Karpas-422 (cell line): ENCODE measurements around the gene MNAT1. TPM values are rescaled to one million over a fixed set of nuclear protein-coding genes. Genes with fewer than 3 reads are reported as not detected.
"Not testable (repeated sequence)": the region's sequence is repeated elsewhere in the genome, so short reads cannot be mapped to it uniquely, and the experiment has no call there.

ENCODE experiments used
- DNase-seq: peaks from one replicate; pipeline ENCODE4 v3.0.0-alpha.2; 2015
- H2AFZ ChIP-seq: fragments of 200-600 bp; sonication (generic); 2 replicates; pipeline ENCODE4 v1.6.1; 2014; ENCODE audit warnings: antibody characterized with exemption, low read length, mixed read lengths
- H3K27ac ChIP-seq: fragments of 200-600 bp; sonication (generic); 2 replicates; pipeline ENCODE4 v1.5.1; 2014; ENCODE audit warnings: mild to moderate bottlenecking, low read length, moderate library complexity
- H3K27me3 ChIP-seq: fragments of 200-600 bp; sonication (generic); 2 replicates; pipeline ENCODE4 v1.6.1; 2014; ENCODE audit warnings: low read length, mixed read lengths
- H3K36me3 ChIP-seq: fragments of 200-600 bp; sonication (generic); 2 replicates; pipeline ENCODE4 v1.6.1; 2014; ENCODE audit warnings: low read length, mixed read lengths; ENCODE audit not compliant: insufficient read depth
- H3K4me1 ChIP-seq: fragments of 200-600 bp; sonication (generic); 2 replicates; pipeline ENCODE4 v1.6.1; 2014; ENCODE audit warnings: mild to moderate bottlenecking, low read length, mixed read lengths
- H3K4me2 ChIP-seq: fragments of 200-600 bp; sonication (generic); 2 replicates; pipeline ENCODE4 v1.6.1; 2014; ENCODE audit warnings: low read length, low read depth, mild to moderate bottlenecking; ENCODE audit not compliant: poor library complexity, severe bottlenecking
- H3K4me3 ChIP-seq: fragments of 200-600 bp; sonication (generic); 2 replicates; pipeline ENCODE4 v1.5.1; 2014; ENCODE audit warnings: mild to moderate bottlenecking, antibody characterized with exemption, low read length, mixed read lengths
- H3K79me2 ChIP-seq: fragments of 200-600 bp; sonication (generic); 2 replicates; pipeline ENCODE4 v1.6.1; 2014; ENCODE audit warnings: mild to moderate bottlenecking, low read length, mixed read lengths
- H3K9ac ChIP-seq: fragments of 200-600 bp; sonication (generic); 2 replicates; pipeline ENCODE4 v1.6.0; 2014; ENCODE audit warnings: low read length
- H3K9me2 ChIP-seq: fragments of 200-600 bp; sonication (generic), shearing (Covaris generic); replicated peaks from 2 replicates; pipeline ENCODE4 v1.6.0; 2014; ENCODE audit warnings: mild to moderate bottlenecking, low read length, moderate library complexity; ENCODE audit not compliant: insufficient read depth
- H3K9me3 ChIP-seq: fragments of 300-700, 200-600 bp; sonication (generic); 2 replicates; pipeline ENCODE4 v1.6.1; 2014; ENCODE audit warnings: low read length, mixed read lengths
- H4K20me1 ChIP-seq: fragments of 200-600 bp; sonication (generic); 2 replicates; pipeline ENCODE4 v1.6.1; 2014; ENCODE audit warnings: mild to moderate bottlenecking, antibody characterized with exemption, low read length, low read depth; ENCODE audit not compliant: insufficient read depth
- total RNA-seq: library from RNA; depleted of rRNA; stranded (reverse); fragments of >200 nt; shearing (Covaris generic); gene quantifications from 2 replicates; pipeline ENCODE4 v1.2.3, GENCODE V29; 2014; ENCODE audit warnings: low replicate concordance

MNAT1 gene
- total RNA-seq, 1 experiment from 2014 or later, result 230 TPM

DNA sequence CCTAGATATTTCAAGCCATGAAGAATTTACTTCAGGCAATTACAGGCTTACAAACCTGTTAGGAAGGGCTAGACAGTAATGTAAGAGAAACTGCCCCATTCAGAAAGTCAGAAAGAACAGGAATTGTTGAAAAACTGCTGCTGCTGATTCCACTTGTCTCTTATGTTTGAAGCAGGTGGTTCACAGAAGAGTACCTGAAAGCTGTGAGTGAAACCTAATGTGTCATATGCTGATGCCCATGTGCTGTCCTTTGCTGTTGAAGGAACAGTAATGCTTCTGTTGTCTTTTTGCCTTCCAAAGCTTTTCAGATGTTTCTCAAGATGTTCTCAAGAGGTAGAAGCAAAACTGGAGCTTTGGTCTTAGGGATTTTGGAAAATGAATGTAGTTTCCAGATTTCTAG, 39.0 kb downstream of the MNAT1 start:
- Histone ChIP-seq H3K4me2 (no peak overlapping the region), H3K9me2 (no peaks in the 10 kb centered on the region), H3K9ac (no peak overlapping the region), H3K79me2 (peaks cover 98% of the 10 kb centered on the region), H3K27me3 (no peaks in the 10 kb centered on the region), H3K9me3 (no peaks in the 10 kb centered on the region), H4K20me1 (no peaks in the 10 kb centered on the region), H3K27ac (peak overlapping the region; percentile 16; the same call in 1 of the 2 replicates), H3K36me3 (peaks cover 15% of the 10 kb centered on the region; the same call in 1 of the 2 replicates), H3K4me3 (no peak overlapping the region), H3K4me1 (peaks cover 32% of the 10 kb centered on the region), H2AFZ (no peak overlapping the region)
- DNase-seq, result no peak

DNA sequence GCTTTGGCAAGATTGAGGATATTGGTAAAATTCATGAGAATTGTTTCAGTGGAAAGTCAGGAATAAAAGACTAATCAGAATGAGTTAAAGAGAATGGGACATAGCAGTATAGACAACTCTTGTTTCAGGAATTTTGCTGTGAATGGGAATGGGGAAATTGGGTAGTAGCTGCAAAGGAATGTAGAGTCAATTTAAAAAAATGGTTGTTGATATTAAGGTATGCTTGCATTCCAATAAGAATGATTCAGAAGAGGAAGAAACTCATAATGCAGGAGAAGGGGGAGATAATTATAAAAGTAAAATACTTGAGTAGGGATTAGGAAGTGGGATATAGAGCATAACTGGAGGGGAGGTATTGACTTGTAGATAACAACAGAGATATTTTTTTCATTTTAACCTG, 40.7 kb downstream of the MNAT1 start:
- H3K27ac ChIP-seq, result no peak overlapping the region
- no peak overlapping the region for H3K4me2 ChIP-seq
- no peaks in the 10 kb centered on the region for H3K9me3 ChIP-seq
- H3K9ac ChIP-seq, result no peak overlapping the region
- H3K4me1 ChIP-seq, result peaks cover 23% of the 10 kb centered on the region
- H2AFZ ChIP-seq, result no peak overlapping the region
- no peaks in the 10 kb centered on the region for H3K27me3 ChIP-seq
- no peak for DNase-seq
- H4K20me1 ChIP-seq, result no peaks in the 10 kb centered on the region
- H3K9me2 ChIP-seq, result no peaks in the 10 kb centered on the region
- H3K4me3 ChIP-seq, result no peak overlapping the region
- H3K79me2 ChIP-seq, result peaks cover 98% of the 10 kb centered on the region
- H3K36me3 ChIP-seq, result 0 out of 2 replicates have a peak, but pooled peaks cover 3% of the 10 kb centered on the region

DNA sequence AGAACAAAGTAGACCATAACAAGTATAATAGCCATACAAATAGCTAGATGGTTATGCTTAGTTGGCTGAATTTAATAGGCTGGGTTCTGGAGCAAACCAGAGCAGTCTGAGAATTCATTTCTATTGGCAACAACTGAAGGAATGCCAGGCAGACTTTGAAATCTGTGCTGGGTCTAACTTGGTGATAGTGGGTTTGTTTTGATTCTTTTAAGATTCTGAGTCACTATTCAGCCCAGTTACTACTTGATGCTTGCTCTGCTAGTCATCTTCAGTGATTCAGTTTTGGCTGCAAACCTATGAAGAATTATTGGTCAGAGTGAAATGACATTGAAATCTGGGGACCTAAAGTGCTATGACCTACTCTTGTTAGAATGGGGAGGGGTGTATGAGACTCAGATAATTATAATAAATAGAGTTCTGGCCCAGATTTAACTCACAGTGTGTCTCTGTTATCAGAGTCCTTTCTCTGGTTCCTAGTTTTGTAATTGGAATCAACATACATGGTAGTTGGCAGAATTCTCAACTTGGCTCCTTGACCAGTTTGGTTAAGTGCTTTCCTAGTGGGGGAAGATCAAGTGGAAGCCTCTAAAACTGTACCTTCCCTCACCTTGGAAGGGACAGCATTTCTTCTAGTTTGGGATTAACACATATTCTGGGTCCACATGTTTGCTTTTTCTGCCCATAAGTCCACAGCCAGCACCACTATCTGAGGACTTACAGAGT, 43.5 kb downstream of the MNAT1 start:
- Histone ChIP-seq H3K4me2 (no peak overlapping the region), H3K4me1 (peaks cover 3% of the 10 kb centered on the region; the same call in 1 of the 2 replicates), H3K9me3 (no peaks in the 10 kb centered on the region), H3K27me3 (no peaks in the 10 kb centered on the region), H3K9ac (no peak overlapping the region), H2AFZ (no peak overlapping the region), H3K4me3 (no peak overlapping the region), H3K79me2 (peaks cover 100% of the 10 kb centered on the region), H3K9me2 (no peaks in the 10 kb centered on the region), H4K20me1 (no peaks in the 10 kb centered on the region), H3K36me3 (0 out of 2 replicates have a peak, but pooled peaks cover 3% of the 10 kb centered on the region), H3K27ac (no peak overlapping the region)
- no peak for DNase-seq

DNA sequence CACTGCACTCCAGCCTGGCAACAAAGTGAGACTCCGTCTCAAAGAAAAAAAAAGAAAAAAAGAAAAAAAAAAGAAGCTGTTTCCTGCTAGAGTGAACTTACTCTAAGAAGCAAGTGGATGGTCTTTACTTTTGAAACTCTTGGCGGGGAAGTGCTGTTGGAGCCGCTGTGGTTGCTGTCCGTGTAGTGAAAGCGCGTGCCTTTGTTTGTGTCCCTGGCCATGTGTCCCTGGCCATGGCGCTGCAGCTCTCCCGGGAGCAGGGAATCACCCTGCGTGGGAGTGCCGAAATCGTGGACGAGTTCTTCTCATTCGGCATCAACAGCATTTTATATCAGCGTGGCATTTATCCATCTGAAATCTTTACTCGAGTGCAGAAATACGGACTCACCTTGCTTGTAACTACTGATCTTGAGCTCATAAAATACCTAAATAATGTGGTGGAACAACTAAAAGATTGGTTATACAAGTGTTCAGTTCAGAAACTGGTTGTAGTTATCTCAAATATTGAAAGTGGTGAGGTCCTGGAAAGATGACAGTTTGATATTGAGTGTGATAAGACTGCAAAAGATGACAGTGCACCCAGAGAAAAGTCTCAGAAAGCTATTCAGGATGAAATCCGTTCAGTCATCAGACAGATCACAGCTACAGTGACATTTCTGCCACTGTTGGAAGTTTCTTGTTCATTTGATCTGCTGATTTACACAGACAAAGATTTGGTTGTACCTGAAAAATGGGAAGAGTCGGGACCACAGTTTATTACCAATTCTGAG, 45.4 kb downstream of the MNAT1 start:
- not testable (repeated sequence) for H3K36me3 ChIP-seq, H4K20me1 ChIP-seq, H3K9me3 ChIP-seq, H2AFZ ChIP-seq, H3K9ac ChIP-seq, H3K4me2 ChIP-seq, H3K9me2 ChIP-seq, H3K4me3 ChIP-seq, DNase-seq, H3K4me1 ChIP-seq, H3K27ac ChIP-seq, H3K27me3 ChIP-seq
- peaks cover 97% of the 10 kb centered on the region for H3K79me2 ChIP-seq

DNA sequence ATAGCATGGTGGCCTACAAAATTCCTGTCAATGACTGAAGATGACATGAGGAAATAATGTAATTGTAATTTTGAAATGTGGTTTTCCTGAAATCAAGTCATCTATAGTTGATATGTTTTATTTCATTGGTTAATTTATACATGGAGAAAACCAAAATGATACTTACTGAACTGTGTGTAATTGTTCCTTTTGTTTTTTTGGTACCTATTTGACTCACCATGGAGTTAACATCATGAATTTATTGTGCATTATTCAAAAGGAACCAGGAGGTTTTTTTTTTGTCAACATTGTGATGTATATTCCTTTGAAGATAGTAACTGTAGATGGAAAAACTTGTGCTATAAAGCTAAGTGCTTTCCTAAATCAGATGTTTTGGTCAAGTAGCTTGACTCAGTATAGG, 46.0 kb downstream of the MNAT1 start:
- not testable (repeated sequence) for H3K36me3 ChIP-seq, H3K4me2 ChIP-seq, H3K9me2 ChIP-seq, H3K27ac ChIP-seq, H3K4me3 ChIP-seq, H3K4me1 ChIP-seq, H3K9me3 ChIP-seq, H3K27me3 ChIP-seq, H2AFZ ChIP-seq, H4K20me1 ChIP-seq, H3K9ac ChIP-seq, DNase-seq
- H3K79me2 ChIP-seq, result peaks cover 97% of the 10 kb centered on the region

DNA sequence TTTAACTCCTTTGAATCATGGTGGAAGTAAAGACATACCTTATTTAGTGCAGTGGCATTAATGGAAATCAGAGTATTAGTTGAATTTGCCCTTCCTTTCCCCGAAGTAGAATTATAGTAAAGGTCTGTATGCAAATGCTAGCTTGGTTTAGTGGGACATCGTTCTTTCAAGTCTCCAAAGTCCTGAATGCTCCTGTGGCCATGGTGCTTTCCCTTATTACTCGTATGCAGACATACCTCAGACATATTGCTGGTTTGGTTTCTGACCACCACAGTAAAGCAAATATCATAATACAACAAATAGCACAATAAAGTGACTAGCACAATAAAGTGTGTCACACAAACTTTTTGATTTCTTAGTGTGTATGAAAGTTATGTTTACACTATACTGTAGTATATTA, 52.3 kb downstream of the MNAT1 start:
- no peaks in the 10 kb centered on the region for H3K27me3 ChIP-seq
- H3K4me3 ChIP-seq, result no peak overlapping the region
- DNase-seq, result no peak
- H3K9ac ChIP-seq, result no peak overlapping the region
- no peaks in the 10 kb centered on the region for H3K9me2 ChIP-seq
- H3K36me3 ChIP-seq, result peaks cover 50% of the 10 kb centered on the region
- H4K20me1 ChIP-seq, result no peaks in the 10 kb centered on the region
- H3K27ac ChIP-seq, result no peak overlapping the region
- H3K9me3 ChIP-seq, result no peaks in the 10 kb centered on the region
- H3K79me2 ChIP-seq, result peaks cover 96% of the 10 kb centered on the region
- H3K4me2 ChIP-seq, result no peak overlapping the region
- H2AFZ ChIP-seq, result no peak overlapping the region
- H3K4me1 ChIP-seq, result peaks cover 17% of the 10 kb centered on the region

DNA sequence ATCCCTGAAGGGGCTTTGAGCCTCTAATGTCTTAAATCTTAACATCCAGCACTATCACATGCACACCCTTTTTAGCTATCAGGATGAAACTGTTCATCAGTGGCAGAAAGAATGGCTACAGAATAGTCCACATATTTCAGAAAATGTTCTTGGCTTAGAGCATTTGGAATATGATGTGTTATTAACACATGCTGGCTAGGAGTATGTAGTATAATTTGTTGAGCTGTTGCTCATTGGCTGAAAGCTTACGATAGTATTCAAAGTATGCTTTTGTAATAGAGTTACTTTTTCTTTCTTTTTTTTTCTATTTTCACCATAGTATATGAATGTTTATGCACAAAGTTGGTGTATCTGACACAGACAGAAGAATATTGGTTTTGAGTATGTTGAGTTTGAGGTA, 55.1 kb downstream of the MNAT1 start:
- no peak overlapping the region for H3K27ac ChIP-seq
- H3K4me3 ChIP-seq, result no peak overlapping the region
- H4K20me1 ChIP-seq, result no peaks in the 10 kb centered on the region
- H2AFZ ChIP-seq, result no peak overlapping the region
- no peaks in the 10 kb centered on the region for H3K9me2 ChIP-seq
- peaks cover 14% of the 10 kb centered on the region for H3K4me1 ChIP-seq
- no peak overlapping the region for H3K9ac ChIP-seq
- no peaks in the 10 kb centered on the region; the same call in 1 of the 2 replicates for H3K9me3 ChIP-seq
- no peak overlapping the region for H3K4me2 ChIP-seq
- H3K27me3 ChIP-seq, result no peaks in the 10 kb centered on the region
- no peak for DNase-seq
- peaks cover 89% of the 10 kb centered on the region for H3K79me2 ChIP-seq
- H3K36me3 ChIP-seq, result peaks cover 63% of the 10 kb centered on the region

DNA sequence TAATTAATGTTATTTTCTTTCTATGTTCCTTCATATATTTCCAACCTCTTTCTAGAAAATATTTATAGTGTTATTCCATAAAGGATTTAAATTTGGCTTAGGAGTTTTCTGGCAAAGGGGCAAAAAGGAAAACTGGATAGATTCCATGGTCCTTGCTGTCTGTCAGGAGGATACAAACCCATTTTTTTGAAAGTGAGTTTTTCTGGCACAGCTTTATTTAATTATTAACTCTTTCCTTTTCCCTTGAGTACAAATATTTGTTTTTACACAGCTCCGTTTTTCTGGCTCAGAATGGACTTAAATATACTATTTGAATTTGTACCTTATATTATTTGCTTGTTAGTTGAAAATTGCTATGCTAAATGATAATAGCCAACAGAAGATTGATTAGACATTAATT, 56.3 kb downstream of the MNAT1 start:
- no peak overlapping the region for H3K9ac ChIP-seq
- H3K36me3 ChIP-seq, result peaks cover 71% of the 10 kb centered on the region
- H3K9me2 ChIP-seq, result no peaks in the 10 kb centered on the region
- H3K4me3 ChIP-seq, result no peak overlapping the region
- peaks cover 89% of the 10 kb centered on the region for H3K79me2 ChIP-seq
- H4K20me1 ChIP-seq, result no peaks in the 10 kb centered on the region
- H2AFZ ChIP-seq, result no peak overlapping the region
- H3K4me1 ChIP-seq, result peaks cover 9% of the 10 kb centered on the region; the same call in 1 of the 2 replicates
- H3K9me3 ChIP-seq, result no peaks in the 10 kb centered on the region; the same call in 1 of the 2 replicates
- DNase-seq, result no peak
- no peak overlapping the region for H3K4me2 ChIP-seq
- no peak overlapping the region for H3K27ac ChIP-seq
- H3K27me3 ChIP-seq, result no peaks in the 10 kb centered on the region
